Cortex of kidney (tissue), 1 donor: ENCODE measurements around the gene STRADB.
"Not testable (repeated sequence)": the region's sequence is repeated elsewhere in the genome, so short reads cannot be mapped to it uniquely, and the experiment has no call there.

Experiments
- DNase-seq: peaks from one replicate; lab custom pipeline; 2025; lab: John Stamatoyannopoulos, UW

The STRADB gene

DNA sequence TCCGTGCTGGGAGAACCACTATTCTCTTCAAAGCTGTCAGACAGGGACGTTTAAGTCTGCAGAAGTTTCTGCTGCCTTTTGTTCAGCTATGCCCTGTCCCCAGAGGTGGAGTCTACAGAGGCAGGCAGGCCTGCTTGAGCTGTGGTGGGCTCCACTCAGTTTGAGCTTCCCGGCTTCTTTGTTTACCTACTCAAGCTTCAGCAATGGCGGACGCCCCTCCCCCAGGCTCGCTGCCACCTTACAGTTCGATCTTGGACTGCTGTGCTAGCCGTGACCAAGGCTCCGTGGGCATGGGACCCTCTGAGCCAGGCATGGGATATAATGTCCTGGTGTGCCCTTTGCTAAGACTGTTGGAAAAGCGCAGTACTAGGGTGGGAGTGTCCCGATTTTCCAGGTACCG, 21.2 kb upstream of the STRADB start:
- not testable (repeated sequence) for DNase-seq

DNA sequence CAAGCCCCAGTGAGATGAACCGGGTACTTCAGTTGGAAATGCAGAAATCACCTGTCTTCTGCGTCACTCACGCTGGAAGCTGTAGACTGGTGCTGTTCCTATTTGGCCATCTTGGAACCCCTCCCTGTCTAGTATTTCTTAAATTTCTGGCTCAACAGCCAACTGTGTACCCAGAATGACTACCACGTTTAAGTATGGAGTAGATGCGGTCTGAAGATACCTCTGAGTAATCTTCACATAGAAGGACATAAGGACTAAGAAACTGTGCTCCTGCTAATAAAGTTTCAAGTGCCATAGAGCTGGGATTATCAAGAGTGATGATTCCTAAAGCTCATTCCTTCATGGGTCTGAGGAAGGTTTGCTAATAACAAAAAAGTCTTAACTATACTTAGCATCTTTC, 20.7 kb upstream of the STRADB start:
- no peak for DNase-seq

DNA sequence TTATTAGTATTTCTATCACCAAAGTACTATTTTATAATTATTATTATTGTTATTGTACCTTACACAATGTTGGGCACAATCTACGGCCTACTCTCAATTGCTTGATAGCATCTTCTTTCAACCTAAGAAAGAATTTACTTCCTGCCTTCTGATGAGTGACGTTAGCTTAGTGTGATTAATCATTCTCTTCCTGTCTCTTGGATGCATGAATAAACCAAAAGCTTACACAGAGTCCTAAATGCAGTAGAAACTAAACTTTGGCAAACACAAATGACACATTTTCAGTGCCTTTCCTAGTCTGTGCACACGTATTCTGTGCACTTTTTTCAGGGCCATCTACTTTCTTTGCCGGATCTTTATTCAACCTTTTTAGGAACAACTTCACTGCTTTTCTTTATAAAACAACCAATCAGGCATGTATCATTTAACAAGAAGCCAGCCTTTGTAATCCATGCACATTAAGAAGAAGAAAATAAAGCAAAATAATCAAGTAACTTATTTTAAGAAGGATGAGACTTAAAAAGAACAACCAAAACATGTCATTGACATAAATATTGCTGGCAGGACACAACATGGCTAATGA, 19.4 kb upstream of the STRADB start:
- no peak for DNase-seq

DNA sequence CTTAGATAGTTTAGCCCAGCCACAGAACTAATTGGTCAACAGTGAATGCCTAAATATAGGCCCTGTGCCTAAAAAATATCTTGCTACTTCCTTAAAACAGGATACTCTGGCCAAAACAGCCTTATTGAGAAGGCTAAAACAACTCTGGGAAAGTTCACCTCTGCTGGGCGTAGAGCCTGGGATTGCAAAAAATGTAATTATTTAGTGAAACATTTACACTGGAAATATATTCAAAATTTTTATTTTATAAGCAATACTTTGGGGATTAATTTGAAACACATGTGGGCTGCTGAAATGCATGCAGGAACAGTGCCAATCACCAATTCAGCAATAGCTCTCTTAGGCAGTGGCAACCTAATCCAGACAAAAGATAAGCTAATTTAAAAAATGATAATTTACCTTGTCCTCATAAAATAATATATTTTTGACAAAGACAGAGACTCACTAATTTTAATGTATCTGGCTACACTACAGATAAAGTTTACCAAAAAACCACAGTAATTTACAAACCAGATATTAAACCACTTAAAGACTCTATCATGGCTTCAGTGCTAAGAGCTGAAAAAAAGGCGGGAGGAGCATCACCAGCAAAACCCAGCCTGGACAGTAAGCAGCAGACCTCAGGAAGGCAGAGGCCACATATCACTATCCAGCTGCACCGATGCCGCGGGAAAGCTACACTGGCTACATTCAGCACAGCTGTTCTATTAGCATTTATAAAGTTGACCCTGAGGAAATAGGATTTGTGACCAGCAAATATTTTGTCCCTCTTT, 18.7 kb upstream of the STRADB start:
- DNase-seq = no peak

DNA sequence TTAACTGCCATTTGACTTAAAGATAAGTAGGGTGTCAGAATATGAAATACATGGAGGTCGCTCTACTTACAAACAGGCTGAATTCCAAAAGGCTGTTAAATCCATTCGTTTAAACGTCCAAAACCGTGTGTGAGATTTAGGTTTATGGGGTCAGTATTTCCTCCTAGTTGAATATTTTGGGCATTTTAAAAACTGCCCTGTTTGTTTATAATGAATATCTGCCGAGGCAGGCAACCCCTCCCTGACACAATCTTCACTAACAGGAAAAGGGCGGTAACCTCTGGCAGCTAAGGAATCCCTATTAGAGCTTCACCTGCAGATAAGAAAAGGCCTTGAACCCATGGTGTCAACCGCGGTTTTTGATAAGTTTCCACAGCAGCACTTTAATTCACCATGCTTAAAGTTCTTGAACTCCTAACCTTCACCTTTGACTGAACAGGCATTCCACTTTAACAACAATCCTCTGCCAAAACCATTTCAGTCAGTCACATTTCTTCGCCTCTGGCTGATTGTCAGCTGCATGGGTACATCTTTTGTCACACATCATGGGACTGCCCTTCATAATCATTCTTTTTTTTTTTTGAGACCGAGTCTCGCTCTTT, 18.0 kb upstream of the STRADB start:
- DNase-seq = no peak

DNA sequence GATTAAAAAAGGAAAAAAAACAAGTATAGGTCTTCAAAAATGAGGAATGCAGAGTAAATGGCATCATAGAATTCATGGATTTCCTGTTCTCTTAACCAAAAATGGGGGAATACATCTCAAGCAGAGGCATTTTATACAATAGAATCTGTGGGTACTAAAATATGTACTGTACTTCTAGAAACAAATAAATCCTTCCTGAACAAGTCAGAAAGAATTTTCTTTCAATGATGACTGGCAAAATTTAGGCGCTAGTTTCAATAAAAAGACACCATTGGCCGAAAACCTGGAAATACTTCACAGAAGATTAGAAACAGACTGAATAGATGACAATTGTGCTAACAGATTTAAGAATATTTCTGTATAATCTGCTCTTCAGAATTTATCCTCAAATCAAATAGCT, 15.4 kb upstream of the STRADB start:
- no peak for DNase-seq

DNA sequence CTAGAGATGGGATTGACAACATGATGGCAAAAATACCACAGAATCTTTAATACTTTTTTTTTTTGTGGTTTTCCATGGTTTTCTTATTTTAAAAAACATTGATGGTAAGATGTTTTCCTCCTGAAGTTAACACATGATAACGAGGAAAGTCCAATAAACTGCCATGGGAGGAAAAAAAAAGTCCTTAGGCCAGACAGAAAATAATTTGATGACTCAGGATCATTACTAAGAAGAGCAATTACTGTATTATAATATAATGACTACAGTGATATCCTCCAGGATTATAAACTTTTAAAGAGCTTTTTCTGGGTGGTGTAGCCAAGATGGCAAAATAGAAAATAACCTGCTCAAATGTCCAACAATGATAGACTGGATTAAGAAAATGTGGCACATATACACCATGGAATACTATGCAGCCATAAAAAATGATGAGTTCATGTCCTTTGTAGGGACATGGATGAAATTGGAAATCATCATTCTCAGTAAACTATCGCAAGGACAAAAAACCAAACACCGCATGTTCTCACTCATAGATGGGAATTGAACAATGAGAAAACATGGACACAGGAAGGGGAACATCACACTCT, 12.1 kb upstream of the STRADB start:
- not testable (repeated sequence) for DNase-seq

DNA sequence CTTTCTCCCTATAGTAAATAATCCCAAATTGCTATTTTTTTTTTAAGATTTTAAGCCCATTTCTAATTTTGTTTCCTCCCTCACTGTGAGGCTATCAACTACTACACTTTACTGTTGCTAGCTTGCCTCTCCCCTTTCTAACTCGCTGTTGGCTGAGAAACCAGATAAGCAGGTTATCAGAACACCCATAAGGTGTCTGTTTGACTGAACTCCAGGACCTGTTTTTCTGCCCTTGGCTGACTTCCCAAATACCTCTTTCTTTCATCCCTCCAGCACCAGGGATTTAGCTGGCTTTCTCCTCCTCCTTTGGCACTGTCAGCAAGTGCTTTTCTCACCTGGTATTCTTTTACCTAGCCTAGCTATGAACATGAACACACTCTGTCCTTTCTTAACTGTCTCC, 11.4 kb upstream of the STRADB start:
- no peak for DNase-seq

DNA sequence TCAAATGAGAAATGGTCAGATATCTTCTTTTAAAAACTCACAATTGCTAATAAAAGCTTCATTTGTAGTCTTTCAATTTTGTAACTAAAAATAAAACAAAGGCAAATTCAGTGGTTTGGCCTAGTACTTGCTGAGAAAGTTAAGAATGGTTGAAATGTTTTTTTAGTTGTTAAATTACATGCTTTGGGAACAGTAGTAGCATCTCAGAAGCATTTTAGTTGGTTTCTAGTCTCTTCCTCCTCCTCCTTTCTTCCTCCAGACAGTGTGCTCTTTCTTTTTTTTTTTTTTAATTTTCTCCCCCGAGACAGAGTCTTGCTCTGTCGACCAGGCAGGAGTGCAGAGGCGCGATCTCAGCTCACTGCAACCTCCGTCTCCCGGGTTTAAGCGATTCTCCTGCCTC, 10.1 kb upstream of the STRADB start:
- DNase-seq = no peak

DNA sequence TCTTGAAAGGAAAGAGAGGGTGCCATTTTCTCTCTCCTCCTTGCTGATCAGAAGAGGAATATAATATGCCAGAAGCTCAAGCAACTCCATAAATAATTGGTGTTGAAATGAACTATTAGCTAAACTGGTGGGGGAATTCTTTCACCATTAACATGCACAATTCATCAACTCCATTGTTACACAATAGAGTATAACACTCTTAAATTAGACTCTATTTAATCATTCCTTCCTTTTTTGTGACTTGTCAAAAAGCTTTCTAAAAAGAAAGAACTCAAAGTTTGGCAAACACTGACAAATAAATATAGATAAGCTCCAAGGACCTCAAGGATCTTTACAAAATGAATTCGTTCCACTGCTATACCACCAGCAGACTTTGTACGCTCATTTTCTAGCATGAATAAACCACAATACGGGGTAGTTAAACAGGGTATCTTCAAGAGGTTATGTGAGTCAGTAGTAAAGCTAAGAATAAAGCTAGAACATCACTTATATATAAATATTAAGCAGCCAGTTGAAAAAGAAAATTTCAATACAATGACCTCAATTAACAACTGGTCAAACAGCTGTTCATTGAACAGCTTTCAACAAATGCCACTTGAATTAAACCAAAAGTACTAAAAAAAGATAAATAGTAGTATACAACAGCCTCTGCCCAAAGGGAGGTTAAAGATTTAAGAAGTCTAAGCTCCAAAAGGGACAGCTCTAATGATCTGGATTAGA, 6.6 kb upstream of the STRADB start:
- no peak for DNase-seq

DNA sequence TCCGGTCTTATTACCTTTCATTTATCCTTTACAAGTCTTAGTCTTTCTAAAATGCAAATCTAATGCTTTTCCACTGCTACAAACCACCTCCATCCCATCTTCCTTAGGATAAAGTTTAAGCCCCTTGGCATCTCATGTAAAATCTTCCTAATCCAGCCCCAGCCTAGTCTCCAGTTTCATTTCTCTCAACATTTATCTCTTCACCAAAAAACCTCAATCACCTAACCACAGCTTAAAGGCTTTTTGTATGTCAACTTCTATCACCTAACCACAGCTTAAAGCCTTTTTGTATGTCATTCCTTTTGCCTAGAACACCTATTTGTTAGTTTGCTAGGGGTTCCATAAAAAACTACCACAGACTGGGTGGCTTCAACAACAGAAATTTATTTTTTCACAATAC, 4.5 kb upstream of the STRADB start:
- no peak for DNase-seq

DNA sequence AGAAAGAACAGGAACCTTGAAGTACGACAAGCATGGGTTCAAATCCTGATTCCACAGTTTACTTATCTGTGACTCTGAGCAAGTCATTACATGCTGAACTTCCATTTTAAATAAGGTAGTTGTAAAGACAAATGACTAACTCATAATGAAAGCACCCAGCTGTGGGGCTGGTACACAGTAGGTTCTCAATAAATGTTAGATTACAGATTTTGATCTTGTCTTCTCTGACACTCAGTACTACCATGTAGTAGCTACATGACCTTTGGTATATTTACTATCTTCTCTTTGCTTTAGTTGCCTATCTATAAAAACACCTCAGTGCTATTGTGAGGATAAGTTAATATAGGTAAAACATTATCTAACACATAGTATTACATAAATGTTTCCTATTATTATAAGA, 3.5 kb upstream of the STRADB start:
- no peak for DNase-seq

DNA sequence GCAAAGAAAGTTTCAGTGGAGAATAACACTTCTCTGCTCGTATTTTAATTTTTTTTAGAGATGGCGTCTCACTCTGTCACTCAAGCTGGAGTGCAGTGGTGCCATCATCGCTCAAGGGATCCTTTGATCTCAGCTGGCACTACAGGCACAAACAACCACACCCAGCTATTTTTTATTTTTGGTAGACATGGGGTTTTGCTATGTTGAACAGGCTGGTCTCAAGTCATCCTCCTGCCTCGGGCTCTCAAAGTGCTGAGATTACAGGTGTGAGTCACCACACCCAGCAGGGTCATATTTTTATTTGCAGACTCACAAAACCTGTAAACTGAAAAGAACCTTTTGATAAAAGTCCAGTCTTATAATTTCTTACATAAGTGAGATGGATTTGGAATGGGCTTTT, 2.8 kb upstream of the STRADB start:
- no peak for DNase-seq

DNA sequence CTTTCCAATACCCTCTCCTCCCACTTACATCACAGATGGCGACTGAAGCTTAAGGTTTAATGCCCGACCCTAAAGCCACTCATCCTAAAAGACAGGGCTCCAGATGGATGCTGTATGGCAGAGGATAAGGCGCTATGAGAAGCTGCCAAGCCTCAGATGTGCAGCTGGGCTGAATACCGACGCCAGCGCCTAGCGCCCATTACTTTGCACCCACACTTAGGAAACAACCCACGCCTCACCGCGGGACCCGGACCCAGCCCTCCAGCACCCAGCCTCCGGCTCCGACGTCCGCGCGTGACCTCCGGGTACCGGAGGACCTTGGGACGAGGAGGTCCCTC, 617 bp upstream of the STRADB start:
- no peak for DNase-seq

DNA sequence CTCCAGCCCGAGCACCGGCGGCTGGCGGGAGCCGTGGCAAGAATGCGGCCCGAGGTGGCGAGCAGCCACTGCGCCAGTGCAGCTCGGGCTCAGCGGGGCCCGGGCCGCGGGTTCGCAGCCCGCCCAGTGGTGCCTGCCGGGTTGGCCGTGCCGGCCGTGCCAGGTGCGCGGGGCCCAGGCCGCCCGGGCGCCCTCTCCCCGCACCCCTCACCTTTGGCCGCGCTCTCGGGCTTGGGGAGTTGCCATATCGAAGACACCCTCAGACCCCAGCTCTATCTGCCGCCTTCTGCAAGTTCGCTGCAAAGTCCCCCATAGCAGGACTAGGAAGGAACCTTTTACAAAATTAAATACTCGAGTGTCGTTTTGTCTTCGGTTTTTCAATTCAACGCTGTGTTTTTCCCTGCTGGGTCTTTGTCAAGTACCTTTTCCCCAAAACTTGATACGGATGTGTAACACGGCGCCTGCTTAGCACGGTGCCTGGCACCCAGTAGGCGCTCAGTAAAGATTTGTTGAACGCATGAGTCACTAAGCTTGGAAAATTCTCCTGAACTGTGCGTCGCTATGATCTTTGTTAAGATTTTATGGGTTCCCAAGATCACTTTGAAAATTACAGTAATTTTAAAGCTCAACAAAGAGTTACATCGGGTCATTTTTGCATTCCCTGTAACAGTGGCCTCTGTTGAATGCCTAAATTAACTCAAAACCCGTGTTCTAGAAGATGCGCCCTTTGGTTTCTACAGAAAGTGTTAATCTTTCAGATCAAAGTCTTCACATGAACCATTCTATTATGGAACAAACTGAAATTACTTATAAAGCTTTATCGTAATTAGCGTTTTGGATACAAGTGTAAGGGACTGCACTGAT, 750 bp downstream of the STRADB start:
- no peak for DNase-seq

DNA sequence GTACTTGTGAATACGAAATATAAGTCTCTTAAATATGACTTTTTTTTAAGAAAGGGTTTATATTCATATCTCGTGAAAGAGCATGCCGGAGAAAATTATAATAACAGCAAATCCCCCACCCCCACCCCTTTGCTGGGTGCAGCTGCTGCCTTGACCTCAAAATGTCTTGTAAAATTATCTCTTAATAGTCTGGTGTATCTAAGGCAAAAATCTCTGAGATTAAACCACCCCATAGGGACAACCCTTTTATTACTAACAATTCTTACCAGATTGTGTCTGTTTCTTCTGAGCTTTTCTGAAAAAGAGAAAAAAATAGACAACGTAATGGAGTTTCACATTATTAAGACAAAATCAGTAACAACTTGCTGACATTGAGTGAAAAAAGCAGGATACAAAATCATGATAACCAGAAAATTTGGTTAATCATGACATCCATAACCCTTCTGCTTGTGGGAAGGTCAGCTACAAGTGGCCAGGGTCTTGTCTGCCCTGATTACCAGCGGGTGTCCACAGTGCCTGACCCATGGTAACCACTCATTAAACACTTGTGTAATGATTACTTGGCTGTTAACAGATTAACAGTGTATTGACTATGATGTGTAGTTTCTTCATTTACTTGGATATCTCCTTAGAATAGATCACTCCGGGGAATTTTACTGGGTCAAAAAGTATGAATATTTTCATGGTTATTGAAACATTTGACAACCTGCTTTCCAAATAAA, 1.5 kb downstream of the STRADB start:
- DNase-seq = no peak

DNA sequence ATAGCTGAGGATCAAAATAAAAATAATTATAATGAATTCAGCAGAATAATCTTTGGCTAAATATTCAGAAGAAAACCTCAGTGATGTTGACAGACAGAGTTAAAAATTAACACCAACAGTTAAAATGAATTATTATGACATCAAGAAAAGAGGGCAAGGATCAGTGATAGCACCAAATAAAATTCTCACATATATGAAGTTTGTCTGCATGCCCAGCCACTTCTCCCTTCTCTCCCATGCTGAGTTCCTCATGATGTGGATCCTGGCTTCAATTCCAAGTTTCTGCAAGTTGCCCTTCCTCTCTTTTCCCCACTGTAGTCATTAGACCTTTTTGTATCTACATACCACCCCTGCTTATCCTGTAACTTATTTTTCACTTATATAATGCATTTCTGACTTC, 6.8 kb downstream of the STRADB start:
- DNase-seq = no peak

DNA sequence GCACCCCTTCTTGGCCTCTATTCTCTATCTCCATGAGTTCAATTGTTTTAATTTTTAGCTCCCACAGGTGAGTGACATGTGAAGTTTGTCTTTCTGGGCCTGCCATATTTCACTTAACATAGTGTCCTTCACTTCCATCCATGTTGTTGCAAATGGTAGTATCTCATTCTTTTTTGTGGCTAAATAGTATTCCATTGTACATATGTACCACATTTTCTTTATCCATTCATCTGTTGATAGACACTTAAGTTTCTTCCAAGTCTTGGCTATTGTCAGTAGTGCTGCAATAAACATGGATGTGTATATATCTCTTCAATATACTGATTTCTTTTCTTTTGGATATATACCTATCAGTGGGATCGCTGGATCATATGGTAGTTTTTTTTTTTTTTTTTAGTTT, 9.0 kb downstream of the STRADB start:
- no peak for DNase-seq

DNA sequence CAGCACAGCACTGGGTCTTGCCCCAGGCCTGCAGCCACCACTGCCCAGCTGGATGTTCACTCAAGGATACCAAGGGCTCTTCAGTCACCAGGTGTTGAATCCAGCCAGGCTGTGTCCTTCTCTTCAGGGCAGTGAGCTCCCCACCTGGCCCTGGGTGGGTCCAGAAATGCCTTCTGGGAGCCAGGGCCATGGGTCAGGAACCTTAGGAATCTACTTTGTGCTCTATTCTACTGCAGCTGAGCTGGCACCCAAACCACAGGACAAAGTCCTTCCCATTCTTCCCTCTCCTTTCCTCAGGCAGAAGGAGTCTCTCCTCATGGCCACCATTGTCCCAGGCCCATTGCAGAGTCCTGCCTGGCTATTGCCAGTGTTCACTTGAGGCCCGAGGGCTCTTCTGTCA, 13.0 kb downstream of the STRADB start:
- no peak for DNase-seq

DNA sequence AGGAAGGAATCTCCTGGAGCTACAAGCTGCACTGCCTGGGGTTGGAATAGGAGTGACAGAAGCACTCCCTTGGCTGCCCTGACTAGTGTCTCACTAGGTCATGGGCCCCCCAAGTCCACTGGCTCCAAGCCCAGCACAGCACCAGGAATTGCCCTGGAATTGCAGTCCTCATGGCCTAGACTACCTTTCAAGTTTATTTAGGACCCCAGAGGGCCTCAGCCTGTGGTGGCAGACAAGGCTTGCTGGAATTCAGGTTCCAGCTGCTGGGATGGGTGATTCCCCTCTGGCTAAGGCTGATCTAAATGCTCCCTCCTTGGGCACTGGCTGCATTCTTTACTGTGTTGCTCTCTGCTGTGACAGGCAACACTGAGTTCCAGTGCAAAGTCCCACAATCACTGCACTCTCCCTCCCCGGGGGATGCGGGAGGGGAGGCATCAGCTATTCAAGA, 14.0 kb downstream of the STRADB start:
- DNase-seq = no peak

DNA sequence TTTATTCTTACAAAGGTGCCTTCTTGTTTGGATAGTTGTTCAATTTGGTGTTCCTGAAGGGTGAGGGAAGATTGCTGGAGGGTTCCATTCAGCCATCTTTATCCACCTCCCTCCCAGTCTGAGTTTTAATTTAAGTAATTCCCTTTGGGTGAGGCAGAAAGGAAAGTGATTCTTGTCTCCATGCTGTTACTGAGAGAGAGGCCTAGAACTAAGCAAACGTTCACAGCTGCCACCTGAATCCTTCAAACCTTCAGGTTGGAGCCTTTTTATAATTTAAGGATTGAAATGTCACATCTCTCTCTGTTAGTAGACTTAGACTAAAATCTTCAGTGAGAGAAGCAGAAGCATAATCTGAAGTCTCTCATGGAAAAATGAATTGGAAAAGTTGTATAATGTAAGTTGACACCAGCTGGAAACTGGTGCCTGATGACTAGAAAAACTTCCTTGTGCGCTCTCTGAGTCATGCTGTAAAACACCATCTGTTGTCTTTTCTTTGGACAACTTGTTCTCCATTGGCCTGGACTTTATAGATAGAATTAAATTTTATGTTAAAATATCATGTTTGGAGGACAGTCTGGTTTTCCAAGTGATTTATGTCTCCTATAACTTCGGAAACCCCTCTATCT, 14.6 kb downstream of the STRADB start:
- no peak for DNase-seq
